CD4-positive, alpha-beta T cell treated with Interleukin-17A for 4 hours (primary cell): ENCODE measurements around the gene AGGF1.
"Not testable (repeated sequence)": the region's sequence is repeated elsewhere in the genome, so short reads cannot be mapped to it uniquely, and the experiment has no call there.

ENCODE experiments used
- DNase-seq: peaks from one replicate; pipeline ENCODE4 v3.0.0-alpha.2; 2020; ENCODE audit warnings: mixed read lengths

Gene AGGF1

GRCh38 chr5:77095189-77095588 lies 65.0 kb downstream of the AGGF1 start:
- DNase-seq, result no peak

GRCh38 chr5:77101298-77101697 lies 71.1 kb downstream of the AGGF1 start:
- no peak for DNase-seq

GRCh38 chr5:77102549-77102948 lies 72.3 kb downstream of the AGGF1 start:
- no peak for DNase-seq

GRCh38 chr5:77103457-77103856 lies 73.3 kb downstream of the AGGF1 start:
- DNase-seq, result no peak

DNA sequence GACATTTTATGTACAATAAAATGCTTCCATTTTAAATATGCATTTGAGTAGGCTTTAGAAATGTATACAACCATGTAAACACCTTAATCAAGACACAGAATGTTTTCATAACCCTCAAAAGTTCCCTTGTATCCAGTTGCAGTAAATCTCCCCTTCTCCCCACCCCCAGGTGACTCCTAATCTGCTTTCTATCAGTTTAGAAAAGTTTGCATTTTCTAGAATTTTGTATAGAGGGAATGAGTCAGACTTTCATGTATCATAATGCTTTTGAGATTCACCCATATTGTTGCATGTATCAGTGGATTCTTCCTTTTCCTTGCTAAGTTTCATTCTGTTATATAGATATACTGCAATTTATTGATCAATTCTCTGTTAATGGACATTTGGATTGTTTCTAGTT lies 74.6 kb downstream of the AGGF1 start:
- DNase-seq, result no peak

GRCh38 chr5:77107035-77107434 lies 76.8 kb downstream of the AGGF1 start:
- DNase-seq, result not testable (repeated sequence)
